Measurements from ENCODE around the gene FBXO38.

Gene FBXO38

DNA sequence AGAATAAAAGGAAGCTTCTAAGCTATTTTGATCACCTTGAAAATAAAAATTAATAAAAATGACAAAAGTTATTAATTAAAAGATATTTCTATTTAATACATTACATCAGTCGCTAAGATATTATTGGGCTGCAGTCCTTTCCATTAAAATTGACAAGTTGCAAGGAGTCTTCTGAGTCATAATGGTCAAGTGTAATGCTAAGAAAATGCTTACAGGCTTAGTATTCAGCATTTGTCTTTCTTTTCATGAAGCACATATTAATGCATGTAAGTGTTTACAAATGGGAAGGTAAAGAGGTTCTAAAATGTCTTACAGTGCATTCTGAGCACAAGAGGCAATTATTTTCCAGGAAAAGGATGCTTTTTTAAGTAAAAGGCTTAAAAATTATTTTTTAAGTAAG, 31.1 kb upstream of the FBXO38 start:
- FAIRE-seq (no peak), DNase-seq (ENCODE audit: insufficient read length, low spot score) (no peak)
- TF ChIP-seq POLR2A (IDR thresholded peaks at IDR 0.05; ENCODE audit: low read depth, low read length) (no peak), TAF1 (IDR thresholded peaks at IDR 0.05; ENCODE audit: low read depth, low read length) (no peak), SPI1 (IDR thresholded peaks at IDR 0.05; ENCODE audit: low read depth, low read length) (no peak), POU2F2 (IDR thresholded peaks at IDR 0.05; ENCODE audit: low read depth, low read length) (no peak), PAX5 (IDR thresholded peaks at IDR 0.05; ENCODE audit: insufficient read depth, low read length, severe bottlenecking) (no peak), POLR2AphosphoS5 (IDR thresholded peaks at IDR 0.05; ENCODE audit: low read depth, low read length) (no peak)

- FAIRE-seq (no peak), DNase-seq (ENCODE audit: insufficient read length, low spot score) (no peak)
- TF ChIP-seq POLR2A (IDR thresholded peaks at IDR 0.05; ENCODE audit: low read depth, low read length) (no peak), TAF1 (IDR thresholded peaks at IDR 0.05; ENCODE audit: low read depth, low read length) (no peak), POLR2AphosphoS5 (IDR thresholded peaks at IDR 0.05; ENCODE audit: low read depth, low read length) (no peak), SPI1 (IDR thresholded peaks at IDR 0.05; ENCODE audit: low read depth, low read length) (no peak), PAX5 (IDR thresholded peaks at IDR 0.05; ENCODE audit: insufficient read depth, low read length, severe bottlenecking) (no peak), POU2F2 (IDR thresholded peaks at IDR 0.05; ENCODE audit: low read depth, low read length) (no peak)
These were observed 30.1 kb upstream of the FBXO38 start for GRCh38 chr5:148353634-148354033.

DNA sequence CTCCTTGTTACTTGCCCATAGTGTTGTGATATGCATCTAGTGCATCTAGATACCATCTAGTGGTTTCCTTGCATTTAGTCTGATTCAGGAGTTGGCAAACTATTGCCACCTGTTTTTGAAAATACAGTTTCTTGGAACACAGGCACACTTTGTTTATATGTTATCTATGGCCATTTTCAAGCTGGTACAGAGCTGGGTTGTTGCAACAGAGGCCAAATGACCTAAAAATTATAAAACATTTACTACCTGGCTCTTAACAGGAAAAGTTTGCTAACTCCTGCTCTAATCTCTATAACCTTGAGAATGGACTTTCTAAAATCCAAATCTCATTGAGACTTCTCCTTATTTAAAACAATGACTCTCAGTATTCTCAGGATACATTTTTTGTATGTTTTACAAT, 19.4 kb upstream of the FBXO38 start:
- DNase-seq (ENCODE audit: insufficient read length, low spot score), result no peak
- TF ChIP-seq POLR2AphosphoS5 (IDR thresholded peaks at IDR 0.05; ENCODE audit: low read depth, low read length), result no peak
- no peak for TF ChIP-seq SPI1 (IDR thresholded peaks at IDR 0.05; ENCODE audit: low read depth, low read length)
- no peak for TF ChIP-seq POU2F2 (IDR thresholded peaks at IDR 0.05; ENCODE audit: low read depth, low read length)
- no peak for TF ChIP-seq PAX5 (IDR thresholded peaks at IDR 0.05; ENCODE audit: insufficient read depth, low read length, severe bottlenecking)
- TF ChIP-seq TAF1 (IDR thresholded peaks at IDR 0.05; ENCODE audit: low read depth, low read length), result no peak
- TF ChIP-seq POLR2A (IDR thresholded peaks at IDR 0.05; ENCODE audit: low read depth, low read length), result no peak
- no peak for FAIRE-seq

GRCh38 chr5:148368299-148368698, 15.5 kb upstream of the FBXO38 start:
- DNase-seq (ENCODE audit: insufficient read length, low spot score) (no peak), FAIRE-seq (no peak)
- TF ChIP-seq SPI1 (IDR thresholded peaks at IDR 0.05; ENCODE audit: low read depth, low read length), result no peak
- TF ChIP-seq POLR2AphosphoS5 (IDR thresholded peaks at IDR 0.05; ENCODE audit: low read depth, low read length), result no peak
- no peak for TF ChIP-seq POLR2A (IDR thresholded peaks at IDR 0.05; ENCODE audit: low read depth, low read length)
- TF ChIP-seq POU2F2 (IDR thresholded peaks at IDR 0.05; ENCODE audit: low read depth, low read length), result no peak
- TF ChIP-seq PAX5 (IDR thresholded peaks at IDR 0.05; ENCODE audit: insufficient read depth, low read length, severe bottlenecking), result no peak
- no peak for TF ChIP-seq TAF1 (IDR thresholded peaks at IDR 0.05; ENCODE audit: low read depth, low read length)

GRCh38 chr5:148372166-148372725, 11.5 kb upstream of the FBXO38 start:
- no peak for FAIRE-seq
- no peak for DNase-seq (ENCODE audit: insufficient read length, low spot score)
- TF ChIP-seq POLR2A (IDR thresholded peaks at IDR 0.05; ENCODE audit: low read depth, low read length) (no peak), POU2F2 (IDR thresholded peaks at IDR 0.05; ENCODE audit: low read depth, low read length) (no peak), TAF1 (IDR thresholded peaks at IDR 0.05; ENCODE audit: low read depth, low read length) (no peak), PAX5 (IDR thresholded peaks at IDR 0.05; ENCODE audit: insufficient read depth, low read length, severe bottlenecking) (no peak), SPI1 (IDR thresholded peaks at IDR 0.05; ENCODE audit: low read depth, low read length) (no peak), POLR2AphosphoS5 (IDR thresholded peaks at IDR 0.05; ENCODE audit: low read depth, low read length) (no peak)

DNA sequence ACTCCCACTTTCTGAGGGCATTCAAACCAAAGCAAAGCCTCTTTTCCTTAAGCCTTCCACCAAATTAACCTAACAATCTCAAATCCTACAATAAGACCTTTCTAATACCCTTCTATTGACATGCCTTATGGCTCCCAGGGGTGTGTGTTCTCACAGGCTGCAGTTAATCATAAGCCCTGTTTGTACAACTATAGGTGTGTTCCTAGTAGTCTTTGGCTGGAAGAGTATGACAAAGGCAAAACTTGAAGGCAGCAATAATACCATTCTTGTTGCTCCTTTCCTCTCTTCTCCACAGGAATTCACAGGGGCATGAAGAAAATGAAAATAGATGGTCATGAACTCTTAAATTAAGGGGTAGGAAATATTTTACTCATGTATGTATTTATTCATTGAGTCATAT, 10.9 kb upstream of the FBXO38 start:
- TF ChIP-seq POLR2A (IDR thresholded peaks at IDR 0.05; ENCODE audit: low read depth, low read length) (no peak), SPI1 (IDR thresholded peaks at IDR 0.05; ENCODE audit: low read depth, low read length) (no peak), TAF1 (IDR thresholded peaks at IDR 0.05; ENCODE audit: low read depth, low read length) (no peak), POLR2AphosphoS5 (IDR thresholded peaks at IDR 0.05; ENCODE audit: low read depth, low read length) (no peak), PAX5 (IDR thresholded peaks at IDR 0.05; ENCODE audit: insufficient read depth, low read length, severe bottlenecking) (no peak), POU2F2 (IDR thresholded peaks at IDR 0.05; ENCODE audit: low read depth, low read length) (no peak)
- FAIRE-seq (no peak), DNase-seq (ENCODE audit: insufficient read length, low spot score) (no peak)

DNA sequence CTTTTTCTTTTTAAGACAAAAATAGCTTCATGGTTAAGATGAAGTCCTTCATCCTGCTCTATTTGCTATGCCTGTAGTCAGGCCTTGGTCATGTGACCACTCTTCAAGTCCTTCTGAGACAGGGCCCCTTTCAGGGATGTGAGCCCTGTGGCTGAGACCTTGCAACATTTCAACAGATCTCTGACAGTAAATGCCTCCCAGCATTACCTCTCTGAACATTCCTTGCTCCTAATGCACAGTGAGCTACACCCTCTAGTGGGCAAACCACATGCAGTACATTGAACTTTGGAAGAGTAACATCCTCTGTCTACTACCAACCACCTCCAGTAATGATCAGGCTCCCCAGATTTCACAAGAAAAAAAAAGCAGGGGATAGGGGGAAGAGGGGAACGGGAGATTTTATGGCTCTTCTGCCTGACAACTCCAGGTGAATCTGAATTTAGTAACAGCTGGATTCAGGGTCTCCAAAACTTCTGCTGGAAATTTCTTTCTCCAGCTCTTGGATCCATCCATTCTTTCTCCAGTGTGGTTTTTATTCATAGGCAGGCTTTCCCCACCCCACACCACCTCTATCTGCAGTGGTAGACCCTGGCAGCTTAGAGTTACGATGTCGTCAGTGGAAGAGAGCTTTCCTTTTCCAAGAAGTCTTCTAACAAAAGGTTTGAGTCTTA, 8.9 kb upstream of the FBXO38 start:
- TF ChIP-seq POLR2AphosphoS5 (IDR thresholded peaks at IDR 0.05; ENCODE audit: low read depth, low read length) (no peak), TAF1 (IDR thresholded peaks at IDR 0.05; ENCODE audit: low read depth, low read length) (no peak), POLR2A (IDR thresholded peaks at IDR 0.05; ENCODE audit: low read depth, low read length) (no peak), POU2F2 (IDR thresholded peaks at IDR 0.05; ENCODE audit: low read depth, low read length) (no peak), PAX5 (IDR thresholded peaks at IDR 0.05; ENCODE audit: insufficient read depth, low read length, severe bottlenecking) (no peak), SPI1 (IDR thresholded peaks at IDR 0.05; ENCODE audit: low read depth, low read length) (no peak)
- DNase-seq (ENCODE audit: insufficient read length, low spot score) (no peak), FAIRE-seq (peak; percentile 84)

DNA sequence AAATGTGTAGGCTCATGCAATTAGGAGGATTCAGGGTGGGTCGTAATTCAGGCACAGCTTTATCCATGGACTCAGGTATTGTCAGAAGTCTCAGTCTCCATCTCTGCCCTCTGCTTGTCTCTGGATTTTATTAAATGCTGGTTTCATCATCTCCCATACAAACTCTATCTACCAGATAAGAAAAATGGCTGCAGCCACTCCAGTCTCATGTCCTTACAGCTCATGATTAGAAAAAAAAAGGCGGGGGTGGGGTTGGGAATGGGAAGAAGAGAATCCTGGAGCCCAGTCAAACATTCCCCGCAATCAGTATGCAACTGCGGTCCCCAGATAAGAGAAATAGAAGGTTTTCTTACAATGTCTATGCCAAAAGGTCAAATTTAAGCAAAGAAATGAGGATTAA, 7.6 kb upstream of the FBXO38 start:
- no peak for TF ChIP-seq TAF1 (IDR thresholded peaks at IDR 0.05; ENCODE audit: low read depth, low read length)
- TF ChIP-seq POU2F2 (IDR thresholded peaks at IDR 0.05; ENCODE audit: low read depth, low read length), result no peak
- TF ChIP-seq POLR2AphosphoS5 (IDR thresholded peaks at IDR 0.05; ENCODE audit: low read depth, low read length), result no peak
- TF ChIP-seq POLR2A (IDR thresholded peaks at IDR 0.05; ENCODE audit: low read depth, low read length), result no peak
- TF ChIP-seq PAX5 (IDR thresholded peaks at IDR 0.05; ENCODE audit: insufficient read depth, low read length, severe bottlenecking), result no peak
- TF ChIP-seq SPI1 (IDR thresholded peaks at IDR 0.05; ENCODE audit: low read depth, low read length), result no peak
- DNase-seq (ENCODE audit: insufficient read length, low spot score), result no peak
- FAIRE-seq, result no peak

- TF ChIP-seq SPI1 (IDR thresholded peaks at IDR 0.05; ENCODE audit: low read depth, low read length) (peak; percentile 75), POLR2AphosphoS5 (IDR thresholded peaks at IDR 0.05; ENCODE audit: low read depth, low read length) (no peak), PAX5 (IDR thresholded peaks at IDR 0.05; ENCODE audit: insufficient read depth, low read length, severe bottlenecking) (no peak)
- FAIRE-seq (no peak), DNase-seq (ENCODE audit: insufficient read length, low spot score) (no peak)
These were observed 5.1 kb upstream of the FBXO38 start for GRCh38 chr5:148378670-148379069.
